Right renal cortex interstitium (tissue), 3 donors: Measurements from ENCODE around the gene OR4X1. TPM values are rescaled to one million over a fixed set of nuclear protein-coding genes. Genes with fewer than 3 reads are reported as not detected.
"Not testable (repeated sequence)": the region's sequence is repeated elsewhere in the genome, so short reads cannot be mapped to it uniquely, and the experiment has no call there.

Experiments
- DNase-seq, 3 donors: peaks; one replicate each; pipeline ENCODE4 v3.0.0-alpha.2; 2013; ENCODE audit warnings: low read depth in 3 of 3, low spot score in 2 of 3
- polyA plus RNA-seq, 3 donors: library from polyadenylated mRNA; unstranded; fragments of 120-200 nt; gene quantifications; one replicate each; pipeline ENCODE4 v1.2.1, GENCODE V29; 2013; ENCODE audit not compliant: insufficient read length in 3 of 3

OR4X1 gene
- polyA plus RNA-seq: not detected

DNA sequence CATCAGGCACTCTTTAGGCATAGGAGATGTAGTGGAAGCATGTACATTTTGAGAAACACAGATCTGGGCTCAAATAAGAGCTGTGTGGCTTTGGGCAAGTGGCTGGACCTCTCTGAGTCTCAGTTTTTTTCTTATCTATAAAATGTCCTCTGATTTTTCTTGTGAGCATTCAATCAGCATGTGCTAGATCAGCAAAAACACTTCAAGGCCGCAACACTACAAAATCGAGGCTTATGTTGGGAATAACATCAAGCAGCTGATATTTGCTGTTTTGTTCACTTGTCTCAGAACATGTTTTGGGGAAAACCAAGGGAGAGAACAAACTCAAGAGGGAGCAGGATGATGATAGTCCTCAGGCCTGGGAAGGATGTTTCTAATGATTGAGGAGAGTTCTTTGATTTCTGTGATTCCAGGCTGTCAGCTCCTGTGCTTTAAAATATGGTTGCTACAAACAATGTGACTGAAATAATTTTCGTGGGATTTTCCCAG is at the start of gene OR4X1:
Gene OR4X1 (plus strand): TSS at position 439 of the 489 bp plus-strand sequence. CDS start 0 bp downstream, at position 439.
- no peak for DNase-seq

DNA sequence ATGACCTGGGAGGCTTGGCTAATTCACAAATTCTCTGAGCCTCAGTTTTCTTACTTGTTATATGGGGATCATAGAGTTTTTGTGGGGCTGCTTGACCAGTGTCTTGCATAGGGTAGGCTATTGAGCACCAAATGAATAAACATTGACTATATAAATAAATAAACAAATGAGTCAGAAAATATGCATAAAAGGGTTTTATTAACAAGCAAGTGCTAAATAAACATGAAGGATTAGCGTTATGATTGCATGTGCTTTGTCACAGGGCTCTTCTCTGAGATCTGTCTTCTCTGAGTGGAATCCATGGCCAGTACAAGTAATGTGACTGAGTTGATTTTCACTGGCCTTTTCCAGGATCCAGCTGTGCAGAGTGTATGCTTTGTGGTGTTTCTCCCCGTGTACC is 47.2 kb upstream of the OR4X1 start, which contains the start of gene OR4B1:
Gene OR4B1 (plus strand): TSS at position 301 of the 400 bp plus-strand sequence. CDS start 0 bp downstream, at position 301.
- no peak for DNase-seq

DNA sequence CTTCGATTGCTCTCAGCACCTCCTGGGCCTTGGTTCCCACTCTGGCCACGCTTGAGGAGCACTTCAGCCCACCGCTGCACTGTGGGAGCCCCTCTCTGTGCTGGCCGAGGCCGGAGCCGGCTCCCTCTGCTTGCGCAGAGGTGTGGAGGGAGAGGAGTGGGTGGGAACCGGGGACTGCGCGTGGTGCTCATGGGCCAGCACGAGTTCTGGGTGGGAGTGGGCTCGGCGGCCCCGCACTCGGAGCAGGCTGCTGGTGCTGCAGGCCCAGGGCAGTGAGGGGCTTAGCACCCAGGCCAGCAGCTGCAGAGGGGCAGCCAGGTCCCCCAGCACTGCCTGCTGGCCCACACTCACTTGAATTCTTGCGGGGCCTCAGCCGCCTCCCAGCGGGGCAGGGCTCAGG is 34.9 kb upstream of the OR4X1 start:
- no peak for DNase-seq

- DNase-seq: not testable (repeated sequence)
These were observed 33.6 kb upstream of the OR4X1 start for GRCh38 chr11:48230057-48230456.

DNA sequence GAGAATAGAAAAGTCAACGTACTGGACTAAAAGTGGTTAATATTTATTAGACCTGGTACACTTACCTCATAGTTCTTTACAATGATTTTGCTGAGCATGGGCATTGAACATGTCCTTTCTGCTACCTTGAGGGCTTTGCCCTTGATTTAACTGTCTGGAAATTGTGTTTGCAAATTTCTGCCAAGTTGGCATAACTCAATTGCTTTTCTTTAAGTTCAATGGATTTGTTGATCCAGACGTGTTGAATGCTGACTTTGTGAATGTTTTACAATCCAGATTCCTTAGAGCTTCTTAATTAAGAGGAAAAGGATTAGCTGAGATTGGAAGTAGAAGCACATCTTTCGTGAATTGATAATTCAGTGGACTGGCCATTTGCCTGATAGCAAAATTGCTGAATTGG is 25.9 kb upstream of the OR4X1 start:
- no peak for DNase-seq

GRCh38 chr11:48242501-48242900 is 21.2 kb upstream of the OR4X1 start:
- no peak for DNase-seq

DNA sequence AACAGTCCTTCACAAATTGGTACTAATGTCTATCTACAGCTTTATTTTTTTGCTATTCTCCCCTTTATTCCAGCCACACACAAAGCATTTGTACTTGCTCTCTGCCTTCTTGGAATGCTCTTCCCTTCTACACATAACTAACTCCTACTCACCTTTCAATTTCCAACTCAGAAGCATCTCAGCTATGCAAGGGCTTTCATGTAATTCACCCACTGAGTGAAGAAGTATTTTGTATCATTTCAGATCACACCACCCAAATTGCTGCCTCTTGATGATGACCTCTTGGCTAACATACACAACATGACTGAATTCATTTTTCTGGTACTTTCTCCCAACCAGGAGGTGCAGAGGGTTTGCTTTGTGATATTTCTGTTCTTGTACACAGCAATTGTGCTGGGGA is 18.9 kb upstream of the OR4X1 start, which contains the start of gene OR4X2:
Gene OR4X2 (plus strand): TSS at position 301 of the 400 bp plus-strand sequence. CDS start 0 bp downstream, at position 301.
- DNase-seq: no peak

DNA sequence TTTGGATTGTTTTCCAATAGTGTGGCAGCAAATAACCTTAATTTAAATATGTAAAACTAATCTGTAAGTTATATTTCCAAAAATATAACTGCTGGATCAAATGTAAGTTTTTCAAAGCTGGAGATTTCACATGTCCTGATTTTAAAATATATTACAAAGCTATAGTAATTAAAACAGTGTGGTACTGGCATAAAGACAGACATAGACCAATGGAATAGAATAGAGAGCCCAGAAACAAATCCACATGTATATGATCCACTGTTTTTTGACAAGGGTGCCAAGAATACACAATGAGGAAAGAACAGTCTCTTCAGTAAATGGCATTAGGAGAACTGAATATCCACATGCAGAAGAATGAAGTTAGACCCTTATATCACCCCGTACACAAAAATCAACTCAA is 14.8 kb upstream of the OR4X1 start:
- no peak for DNase-seq

- no peak for DNase-seq
These were observed 2.1 kb upstream of the OR4X1 start for GRCh38 chr11:48261600-48261999.

- no peak for DNase-seq
These were observed 7.0 kb downstream of the OR4X1 start for GRCh38 chr11:48270621-48271020.

DNA sequence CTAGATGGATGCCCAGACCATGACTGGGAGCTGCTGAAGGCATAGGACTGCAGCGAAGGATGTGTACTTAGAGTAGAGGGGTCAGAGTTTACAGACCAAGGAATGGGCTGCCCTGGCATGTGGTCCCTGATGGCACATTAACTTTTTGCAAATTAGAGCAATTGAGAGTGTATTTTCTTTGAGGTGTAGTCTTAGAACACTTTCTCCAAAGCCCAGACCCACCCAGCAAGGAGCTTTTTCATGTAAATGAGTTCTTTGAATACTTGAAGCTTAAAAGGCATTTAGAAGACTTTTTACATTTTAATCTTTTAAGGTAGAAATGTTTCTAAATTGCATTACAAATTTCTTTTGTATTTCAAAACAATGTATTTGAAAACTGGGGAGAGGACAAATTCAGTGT is 8.9 kb downstream of the OR4X1 start:
- DNase-seq: no peak

DNA sequence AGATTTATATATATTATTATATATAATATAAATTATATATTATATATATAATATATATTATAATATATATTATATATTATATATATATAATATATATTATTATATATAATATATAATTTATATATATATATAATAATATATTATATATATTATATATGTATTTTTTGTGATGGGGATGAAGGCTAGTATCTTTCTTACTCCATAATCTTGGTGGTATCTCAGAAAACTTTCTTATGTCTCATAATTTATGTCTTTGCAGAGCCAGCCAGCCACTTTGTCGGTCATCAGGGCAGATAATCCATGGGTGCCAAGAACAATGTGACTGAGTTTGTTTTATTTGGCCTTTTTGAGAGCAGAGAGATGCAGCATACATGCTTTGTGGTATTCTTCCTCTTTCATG is 42.3 kb downstream of the OR4X1 start, which contains the start of gene OR4S1:
Gene OR4S1 (plus strand): TSS at position 301 of the 400 bp plus-strand sequence. CDS start 0 bp downstream, at position 301.
- DNase-seq: no peak

GRCh38 chr11:48307760-48308386 is 44.2 kb downstream of the OR4X1 start:
- peak; percentile 1 to 13 (median 10) for DNase-seq

DNA sequence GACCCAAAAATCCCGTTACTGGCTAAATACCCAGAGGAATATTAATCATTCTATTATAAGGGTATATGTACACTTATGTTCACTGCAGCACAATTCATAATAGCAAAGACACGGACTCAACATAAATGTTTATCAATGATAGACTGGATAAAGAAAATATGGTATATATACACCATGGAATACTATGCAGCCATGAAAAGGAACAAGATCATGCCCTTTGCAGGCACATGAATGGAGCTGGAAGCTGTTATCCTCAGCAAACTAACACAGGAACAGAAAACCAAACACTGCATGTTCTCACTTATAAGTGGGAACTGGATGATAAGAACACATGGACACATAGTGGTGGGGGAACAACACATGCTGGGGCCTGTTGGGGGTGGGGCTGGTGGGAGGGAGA is 49.9 kb downstream of the OR4X1 start:
- DNase-seq: not testable (repeated sequence)

Other genes with a start within 250 kb of the OR4X1 start
- gene OR4B1, start 47.1 kb upstream of the OR4X1 start, polyA plus RNA-seq: not detected
- not detected for gene OR4X2, start 18.8 kb upstream of the OR4X1 start, polyA plus RNA-seq
- gene OR4S1, start 42.4 kb downstream of the OR4X1 start, polyA plus RNA-seq: not detected
- gene OR4C3, start 61.1 kb downstream of the OR4X1 start, polyA plus RNA-seq: not detected
- gene OR4C5, start 102.6 kb downstream of the OR4X1 start, polyA plus RNA-seq: not detected
- gene OR4A47, start 224.9 kb downstream of the OR4X1 start, polyA plus RNA-seq: not detected